WTC11 (cell line): ENCODE data around the gene MYO18B.

Experiments used
- CREB1 ChIP-seq: sonication (generic); formaldehyde crosslinking; IDR thresholded peaks from 2 replicates; pipeline ENCODE4 v1.8.0; 2023; ENCODE audit warnings: mild to moderate bottlenecking, missing genetic modification reagents
- FOXJ3 ChIP-seq: sonication (generic); formaldehyde crosslinking; IDR thresholded peaks from 2 replicates; pipeline ENCODE4 v1.9.0; 2021; ENCODE audit warnings: missing genetic modification reagents, mild to moderate bottlenecking, borderline replicate concordance
- FOXP1 ChIP-seq: sonication (generic); formaldehyde crosslinking; IDR thresholded peaks from 2 replicates; pipeline ENCODE4 v1.8.0; 2022; ENCODE audit warnings: missing genetic modification reagents, mild to moderate bottlenecking, moderate library complexity, borderline replicate concordance
- KAT7 ChIP-seq: sonication (generic); formaldehyde crosslinking; IDR thresholded peaks from 2 replicates; pipeline ENCODE4 v1.8.1; 2023; ENCODE audit warnings: missing genetic modification reagents, mild to moderate bottlenecking, borderline replicate concordance
- NFYB ChIP-seq: sonication (generic); formaldehyde crosslinking; conservative IDR thresholded peaks from 2 replicates; pipeline ENCODE4 v1.8.0; 2022; ENCODE audit warnings: low read depth, missing genetic modification reagents
- NR2C2 ChIP-seq: sonication (generic); formaldehyde crosslinking; IDR thresholded peaks from 2 replicates; pipeline ENCODE4 v1.8.0; 2022; ENCODE audit warnings: mild to moderate bottlenecking, missing genetic modification reagents
- SP1 ChIP-seq: sonication (generic); formaldehyde crosslinking; conservative IDR thresholded peaks from 2 replicates; pipeline ENCODE4 v1.8.1; 2022; ENCODE audit warnings: missing genetic modification reagents
- TP53 ChIP-seq: sonication (generic); formaldehyde crosslinking; IDR thresholded peaks from 2 replicates; pipeline ENCODE4 v1.8.1; 2023; ENCODE audit warnings: mild to moderate bottlenecking, missing genetic modification reagents
- ZNF263 ChIP-seq: sonication (generic); formaldehyde crosslinking; IDR thresholded peaks from 2 replicates; pipeline ENCODE4 v1.8.1; 2022; ENCODE audit warnings: low read depth, mild to moderate bottlenecking, moderate library complexity, missing genetic modification reagents
- TF ChIP-seq, protein P1 (sequence below): fragments of 200-600 bp; IDR thresholded peaks from 2 replicates; pipeline ENCODE4 v1.8.0; 2022; ENCODE audit warnings: antibody characterized with exemption
- TF ChIP-seq, protein P2 (sequence below): sonication (generic); formaldehyde crosslinking; IDR thresholded peaks from 2 replicates; pipeline ENCODE4 v1.8.1; 2022; ENCODE audit warnings: mild to moderate bottlenecking, moderate library complexity, missing genetic modification reagents
- TF ChIP-seq, protein P3 (sequence below): sonication (generic); formaldehyde crosslinking; conservative IDR thresholded peaks from 2 replicates; pipeline ENCODE4 v1.8.1; 2022; ENCODE audit warnings: mild to moderate bottlenecking, missing genetic modification reagents
- TF ChIP-seq, protein P4 (sequence below): sonication (generic); formaldehyde crosslinking; IDR thresholded peaks from 2 replicates; pipeline ENCODE4 v1.8.1; 2022; ENCODE audit warnings: low read depth, missing genetic modification reagents, borderline replicate concordance
- TF ChIP-seq, protein P5 (sequence below): sonication (generic); formaldehyde crosslinking; IDR thresholded peaks from 2 replicates; pipeline ENCODE4 v1.8.0; 2022; ENCODE audit warnings: mild to moderate bottlenecking, missing genetic modification reagents

GRCh38 chr22:25955323-25955722 is 213.3 kb downstream of the MYO18B start:
- TF ChIP-seq, protein P1, sequence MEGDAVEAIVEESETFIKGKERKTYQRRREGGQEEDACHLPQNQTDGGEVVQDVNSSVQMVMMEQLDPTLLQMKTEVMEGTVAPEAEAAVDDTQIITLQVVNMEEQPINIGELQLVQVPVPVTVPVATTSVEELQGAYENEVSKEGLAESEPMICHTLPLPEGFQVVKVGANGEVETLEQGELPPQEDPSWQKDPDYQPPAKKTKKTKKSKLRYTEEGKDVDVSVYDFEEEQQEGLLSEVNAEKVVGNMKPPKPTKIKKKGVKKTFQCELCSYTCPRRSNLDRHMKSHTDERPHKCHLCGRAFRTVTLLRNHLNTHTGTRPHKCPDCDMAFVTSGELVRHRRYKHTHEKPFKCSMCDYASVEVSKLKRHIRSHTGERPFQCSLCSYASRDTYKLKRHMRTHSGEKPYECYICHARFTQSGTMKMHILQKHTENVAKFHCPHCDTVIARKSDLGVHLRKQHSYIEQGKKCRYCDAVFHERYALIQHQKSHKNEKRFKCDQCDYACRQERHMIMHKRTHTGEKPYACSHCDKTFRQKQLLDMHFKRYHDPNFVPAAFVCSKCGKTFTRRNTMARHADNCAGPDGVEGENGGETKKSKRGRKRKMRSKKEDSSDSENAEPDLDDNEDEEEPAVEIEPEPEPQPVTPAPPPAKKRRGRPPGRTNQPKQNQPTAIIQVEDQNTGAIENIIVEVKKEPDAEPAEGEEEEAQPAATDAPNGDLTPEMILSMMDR, result no peak
- TF ChIP-seq, protein P2, sequence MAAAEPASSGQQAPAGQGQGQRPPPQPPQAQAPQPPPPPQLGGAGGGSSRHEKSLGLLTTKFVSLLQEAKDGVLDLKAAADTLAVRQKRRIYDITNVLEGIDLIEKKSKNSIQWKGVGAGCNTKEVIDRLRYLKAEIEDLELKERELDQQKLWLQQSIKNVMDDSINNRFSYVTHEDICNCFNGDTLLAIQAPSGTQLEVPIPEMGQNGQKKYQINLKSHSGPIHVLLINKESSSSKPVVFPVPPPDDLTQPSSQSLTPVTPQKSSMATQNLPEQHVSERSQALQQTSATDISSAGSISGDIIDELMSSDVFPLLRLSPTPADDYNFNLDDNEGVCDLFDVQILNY, result no peak
- TF ChIP-seq FOXJ3 (CRISPR knock-in tag) (no peak), FOXP1 (CRISPR knock-in tag) (no peak), CREB1 (no peak), NR2C2 (CRISPR knock-in tag) (no peak), NFYB (no peak), ZNF263 (CRISPR knock-in tag) (no peak), SP1 (CRISPR knock-in tag) (no peak), TP53 (no peak), KAT7 (CRISPR knock-in tag) (no peak)
- TF ChIP-seq, protein P3, sequence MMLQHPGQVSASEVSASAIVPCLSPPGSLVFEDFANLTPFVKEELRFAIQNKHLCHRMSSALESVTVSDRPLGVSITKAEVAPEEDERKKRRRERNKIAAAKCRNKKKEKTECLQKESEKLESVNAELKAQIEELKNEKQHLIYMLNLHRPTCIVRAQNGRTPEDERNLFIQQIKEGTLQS (CRISPR knock-in tag), result no peak
- TF ChIP-seq, protein P4, sequence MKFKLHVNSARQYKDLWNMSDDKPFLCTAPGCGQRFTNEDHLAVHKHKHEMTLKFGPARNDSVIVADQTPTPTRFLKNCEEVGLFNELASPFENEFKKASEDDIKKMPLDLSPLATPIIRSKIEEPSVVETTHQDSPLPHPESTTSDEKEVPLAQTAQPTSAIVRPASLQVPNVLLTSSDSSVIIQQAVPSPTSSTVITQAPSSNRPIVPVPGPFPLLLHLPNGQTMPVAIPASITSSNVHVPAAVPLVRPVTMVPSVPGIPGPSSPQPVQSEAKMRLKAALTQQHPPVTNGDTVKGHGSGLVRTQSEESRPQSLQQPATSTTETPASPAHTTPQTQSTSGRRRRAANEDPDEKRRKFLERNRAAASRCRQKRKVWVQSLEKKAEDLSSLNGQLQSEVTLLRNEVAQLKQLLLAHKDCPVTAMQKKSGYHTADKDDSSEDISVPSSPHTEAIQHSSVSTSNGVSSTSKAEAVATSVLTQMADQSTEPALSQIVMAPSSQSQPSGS (CRISPR knock-in tag), result no peak
- TF ChIP-seq, protein P5, sequence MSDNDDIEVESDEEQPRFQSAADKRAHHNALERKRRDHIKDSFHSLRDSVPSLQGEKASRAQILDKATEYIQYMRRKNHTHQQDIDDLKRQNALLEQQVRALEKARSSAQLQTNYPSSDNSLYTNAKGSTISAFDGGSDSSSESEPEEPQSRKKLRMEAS (CRISPR knock-in tag), result no peak
